Activated effector memory CD4-positive, alpha-beta T cell treated with Interleukin-2 at 50 U/mL for 16 hours (primary cell): ENCODE results near the gene MCOLN1.
"Not testable (repeated sequence)": the region's sequence is repeated elsewhere in the genome, so short reads cannot be mapped to it uniquely, and the experiment has no call there.

Experiments
- DNase-seq: peaks from one replicate; pipeline ENCODE4 v3.0.0-alpha.2; 2020

Gene MCOLN1

DNA sequence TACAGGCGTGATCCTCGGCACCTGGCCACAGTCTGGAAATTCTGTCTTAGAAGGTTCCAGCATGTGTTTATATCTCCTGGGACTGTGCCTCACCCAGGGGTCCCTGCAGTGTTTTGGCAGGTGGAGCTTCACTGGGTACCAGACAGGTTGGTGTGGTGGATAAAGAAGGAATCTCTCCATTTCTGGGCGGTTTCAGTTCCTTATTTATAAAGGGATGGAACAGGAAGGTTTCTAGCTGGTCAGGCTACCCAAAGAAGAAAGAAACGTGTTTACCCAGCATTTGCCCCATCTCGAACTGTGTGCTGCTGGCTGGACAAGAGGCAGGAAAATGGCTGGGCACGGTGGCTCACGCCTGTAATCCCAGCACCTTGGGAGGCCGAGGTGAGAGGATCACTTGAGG is 22.9 kb downstream of the MCOLN1 start:
- DNase-seq, result no peak

DNA sequence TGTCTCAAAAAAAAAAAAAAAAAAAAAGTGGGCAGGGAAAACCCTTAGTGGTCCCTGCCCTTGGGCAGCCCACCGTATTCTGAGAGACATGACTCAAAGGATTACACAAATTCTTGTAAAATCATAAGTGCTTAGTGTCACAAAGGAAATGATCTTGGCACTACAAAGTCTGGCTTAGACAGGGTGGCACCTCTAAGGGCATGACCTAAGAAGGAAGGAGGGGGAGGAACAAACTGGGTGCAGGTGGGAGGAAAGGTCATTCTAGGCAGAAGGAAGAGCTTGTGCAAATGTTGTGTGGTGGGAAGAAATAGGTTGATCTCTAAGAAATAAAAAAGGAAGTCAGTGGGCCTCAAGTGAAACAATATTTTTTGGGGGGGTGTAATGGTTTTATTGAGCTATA is 23.5 kb downstream of the MCOLN1 start:
- DNase-seq, result no peak

DNA sequence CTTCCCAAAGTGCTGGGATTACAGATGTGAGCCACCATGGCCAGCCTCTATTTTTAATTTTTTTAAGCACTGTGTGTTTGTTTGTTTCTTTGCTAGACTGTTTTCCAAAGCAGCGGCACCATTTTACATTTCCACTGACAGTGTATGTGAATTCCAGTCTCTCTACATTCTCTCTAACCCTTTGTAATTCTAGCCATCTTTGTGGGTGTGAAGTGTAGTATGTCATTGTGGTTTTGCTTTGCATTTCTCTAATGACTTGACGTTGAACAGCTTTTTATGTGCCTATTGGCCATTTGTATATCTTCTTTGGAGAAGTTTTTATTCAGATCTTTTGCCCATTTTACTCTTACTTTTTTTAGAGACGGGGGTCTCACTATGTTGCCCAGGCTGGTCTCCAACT is 24.7 kb downstream of the MCOLN1 start:
- no peak for DNase-seq

DNA sequence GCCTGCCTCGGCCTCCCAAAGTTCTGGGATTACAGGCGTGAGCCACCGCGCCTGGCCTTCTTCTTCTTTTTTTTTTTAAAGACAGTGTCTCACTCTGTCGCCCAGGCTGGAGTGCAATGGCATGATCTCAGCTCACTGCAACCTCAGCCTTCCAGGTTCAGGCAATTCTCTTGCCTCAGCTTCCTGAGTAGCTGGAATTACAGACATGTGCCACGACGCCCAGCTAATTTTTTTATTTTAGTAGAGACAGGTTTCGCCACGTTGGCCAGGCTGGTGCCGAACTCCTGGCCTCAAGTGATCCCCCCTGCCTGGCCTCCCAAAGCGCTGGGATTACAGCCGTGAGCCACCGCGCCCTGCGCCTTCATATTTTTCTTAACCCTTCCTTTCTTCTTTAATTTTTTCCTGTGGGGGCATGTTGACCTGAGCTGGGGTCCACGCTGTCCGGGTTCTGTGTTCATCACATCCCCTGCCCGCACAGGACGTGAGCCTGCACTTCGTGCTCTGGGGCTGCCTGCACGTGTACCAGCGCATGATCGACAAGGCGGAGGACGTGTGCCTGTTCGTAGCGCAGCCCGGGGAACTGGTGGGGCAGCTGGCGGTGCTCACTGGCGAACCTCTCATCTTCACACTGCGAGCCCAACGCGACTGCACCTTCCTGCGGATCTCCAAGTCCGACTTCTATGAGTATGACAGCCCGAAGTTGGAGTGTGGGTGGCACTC is 27.2 kb downstream of the MCOLN1 start:
- no peak for DNase-seq

DNA sequence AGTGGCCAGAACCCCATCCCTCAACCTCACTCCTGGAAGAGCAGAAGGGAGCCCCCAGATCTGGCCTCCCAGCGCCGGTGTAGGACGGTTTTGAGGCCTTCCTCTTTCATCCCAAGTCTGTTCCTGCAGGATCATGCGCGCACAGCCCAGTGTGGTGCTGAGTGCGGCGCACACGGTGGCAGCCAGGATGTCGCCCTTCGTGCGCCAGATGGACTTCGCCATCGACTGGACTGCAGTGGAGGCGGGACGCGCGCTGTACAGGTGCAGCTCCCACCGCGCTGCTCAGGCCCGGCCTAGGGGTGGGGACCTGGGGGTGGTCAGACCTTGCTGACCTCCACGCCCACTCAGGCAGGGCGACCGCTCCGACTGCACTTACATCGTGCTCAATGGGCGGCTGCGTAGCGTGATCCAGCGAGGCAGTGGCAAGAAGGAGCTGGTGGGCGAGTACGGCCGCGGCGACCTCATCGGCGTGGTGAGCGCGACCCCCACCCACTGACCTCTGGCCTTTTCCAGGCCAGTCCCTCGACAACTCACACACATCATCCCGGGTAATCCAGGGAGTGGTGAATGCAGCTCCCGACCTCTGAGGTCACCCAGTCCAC is 27.8 kb downstream of the MCOLN1 start:
- DNase-seq, result no peak

DNA sequence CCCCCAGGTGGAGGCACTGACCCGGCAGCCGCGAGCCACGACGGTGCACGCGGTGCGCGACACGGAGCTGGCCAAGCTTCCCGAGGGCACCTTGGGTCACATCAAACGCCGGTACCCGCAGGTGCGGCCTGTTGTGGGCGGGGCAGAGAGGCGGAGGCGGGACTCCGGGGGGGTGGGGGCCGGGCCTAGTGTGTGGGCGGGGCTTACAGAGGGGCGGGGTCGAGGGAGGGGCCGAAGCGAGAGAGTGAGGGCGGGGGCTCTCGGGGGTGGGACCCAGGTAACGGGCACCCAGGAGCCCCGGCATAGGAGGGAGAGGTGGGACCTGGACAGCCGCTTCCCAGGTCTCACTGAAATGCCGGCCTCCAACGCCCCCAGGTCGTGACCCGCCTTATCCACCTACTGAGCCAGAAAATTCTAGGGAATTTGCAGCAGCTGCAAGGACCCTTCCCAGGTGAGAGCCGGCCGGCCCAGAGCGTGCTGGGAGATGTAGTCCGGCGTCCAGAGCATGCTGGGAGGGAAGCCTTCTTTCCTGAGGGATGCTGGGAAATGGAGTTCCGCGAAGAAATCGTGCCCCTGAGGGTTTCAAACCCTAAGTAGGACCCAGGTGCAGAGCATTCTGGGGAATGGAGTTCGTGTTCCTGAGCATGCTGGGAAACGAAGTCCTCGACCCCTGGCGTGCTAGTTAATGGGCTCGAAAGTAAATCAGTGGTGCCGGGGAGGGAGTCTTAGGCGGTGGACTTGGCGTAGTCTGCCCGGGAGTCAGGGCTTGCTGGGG is 28.8 kb downstream of the MCOLN1 start:
- no peak for DNase-seq

DNA sequence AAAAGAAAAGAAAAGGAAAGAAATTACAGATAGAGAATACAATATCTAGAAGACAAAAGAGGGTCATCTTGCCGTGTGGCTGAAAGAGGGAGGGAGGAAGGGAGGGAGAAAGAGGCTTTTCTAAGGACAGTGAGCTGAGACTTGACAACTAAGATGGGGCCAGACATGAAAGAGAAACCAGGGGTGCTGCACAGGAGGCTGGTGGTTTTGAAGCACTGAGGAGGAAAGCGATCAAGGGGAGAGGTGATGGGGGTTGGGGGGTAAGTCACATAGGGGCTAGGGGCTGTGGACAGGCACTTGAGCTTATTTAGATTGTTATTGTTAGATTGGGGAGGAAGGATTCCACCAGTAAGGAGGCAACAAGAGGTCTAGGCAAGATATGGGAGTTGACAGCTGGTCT is 30.4 kb downstream of the MCOLN1 start:
- no peak for DNase-seq

DNA sequence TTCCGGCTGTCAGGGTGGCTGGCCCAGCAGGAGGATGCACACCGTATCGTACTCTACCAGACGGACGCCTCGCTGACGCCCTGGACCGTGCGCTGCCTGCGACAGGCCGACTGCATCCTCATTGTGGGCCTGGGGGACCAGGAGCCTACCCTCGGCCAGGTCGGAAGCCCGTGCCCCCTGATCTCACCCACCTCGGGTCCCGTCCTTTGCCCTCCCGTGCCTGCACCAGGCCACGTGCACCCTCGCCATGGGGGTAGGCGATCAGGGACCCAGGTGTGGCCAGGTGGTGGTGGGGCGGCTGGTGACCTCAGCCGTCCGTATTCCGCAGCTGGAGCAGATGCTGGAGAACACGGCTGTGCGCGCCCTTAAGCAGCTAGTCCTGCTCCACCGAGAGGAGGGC is 32.1 kb downstream of the MCOLN1 start:
- no peak for DNase-seq

DNA sequence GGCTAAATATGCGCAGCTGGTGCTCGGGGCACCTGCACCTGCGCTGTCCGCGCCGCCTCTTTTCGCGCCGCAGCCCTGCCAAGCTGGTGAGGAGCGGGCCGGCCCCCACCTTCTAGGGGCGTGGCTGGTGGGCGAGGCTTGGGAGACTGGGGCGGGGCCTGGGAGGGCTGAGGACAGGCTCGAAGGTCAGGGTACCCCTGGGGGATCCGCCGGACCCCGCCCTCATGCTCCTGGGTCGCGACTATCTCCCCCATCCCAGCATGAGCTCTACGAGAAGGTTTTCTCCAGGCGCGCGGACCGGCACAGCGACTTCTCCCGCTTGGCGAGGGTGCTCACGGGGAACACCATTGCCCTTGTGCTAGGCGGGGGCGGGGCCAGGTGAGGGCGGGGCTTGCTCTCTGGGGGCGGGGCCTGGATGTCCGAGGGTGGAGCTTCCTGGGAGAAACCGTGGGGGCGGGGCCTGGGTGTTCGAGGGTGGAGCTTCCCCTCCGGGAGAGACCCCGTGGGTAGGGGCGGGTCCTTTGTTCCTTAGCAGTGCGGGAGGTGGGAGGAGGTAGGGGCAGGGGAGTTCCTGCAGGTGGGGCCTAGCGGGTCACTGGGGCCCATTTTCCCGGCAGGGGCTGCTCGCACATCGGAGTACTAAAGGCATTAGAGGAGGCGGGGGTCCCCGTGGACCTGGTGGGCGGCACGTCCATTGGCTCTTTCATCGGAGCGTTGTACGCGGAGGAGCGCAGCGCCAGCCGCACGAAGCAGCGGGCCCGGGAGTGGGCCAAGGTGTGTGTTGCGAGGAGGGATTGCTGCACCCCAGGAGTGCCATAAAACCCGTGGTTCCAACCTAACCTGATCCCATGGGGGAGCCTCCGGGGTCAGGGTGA is 32.8 kb downstream of the MCOLN1 start:
- no peak for DNase-seq

DNA sequence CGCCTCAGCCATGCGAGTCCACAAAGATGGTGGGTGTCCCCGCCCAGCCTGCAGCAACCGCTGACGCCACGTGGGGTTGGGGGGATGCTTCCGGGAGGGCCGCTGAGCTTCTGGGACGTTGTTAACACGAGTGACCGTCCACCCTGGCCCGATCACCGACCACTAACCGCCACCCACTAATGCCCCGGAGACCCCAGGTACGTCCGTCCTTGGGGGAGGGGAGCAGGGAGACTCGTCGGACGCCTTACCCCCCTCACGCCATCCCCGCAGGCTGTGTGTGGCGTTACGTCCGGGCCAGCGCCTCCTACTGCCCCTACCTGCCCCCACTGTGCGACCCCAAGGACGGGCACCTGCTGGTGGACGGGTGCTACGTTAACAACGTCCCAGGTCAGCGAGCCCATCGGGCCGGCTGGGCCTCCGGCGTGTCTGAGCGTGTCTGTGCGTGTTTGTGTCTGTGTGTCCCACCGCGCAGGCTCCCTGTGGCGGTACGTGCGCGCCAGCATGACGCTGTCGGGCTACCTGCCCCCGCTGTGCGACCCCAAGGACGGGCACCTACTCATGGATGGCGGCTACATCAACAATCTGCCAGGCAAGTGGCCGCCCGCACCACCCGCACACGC is 34.4 kb downstream of the MCOLN1 start:
- no peak for DNase-seq

DNA sequence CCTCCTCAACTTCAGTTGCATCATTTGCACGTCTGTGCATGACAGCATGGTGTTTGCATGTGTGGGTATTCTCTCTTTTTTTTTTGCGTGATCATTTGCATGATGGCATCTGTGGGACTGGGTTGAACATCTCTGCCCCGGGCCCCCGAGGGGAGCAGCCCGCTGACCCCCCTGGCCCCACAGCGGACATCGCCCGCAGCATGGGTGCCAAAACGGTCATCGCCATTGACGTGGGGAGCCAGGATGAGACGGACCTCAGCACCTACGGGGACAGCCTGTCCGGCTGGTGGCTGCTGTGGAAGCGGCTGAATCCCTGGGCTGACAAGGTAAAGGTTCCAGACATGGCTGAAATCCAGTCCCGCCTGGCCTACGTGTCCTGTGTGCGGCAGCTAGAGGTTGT is 36.2 kb downstream of the MCOLN1 start:
- no peak for DNase-seq

DNA sequence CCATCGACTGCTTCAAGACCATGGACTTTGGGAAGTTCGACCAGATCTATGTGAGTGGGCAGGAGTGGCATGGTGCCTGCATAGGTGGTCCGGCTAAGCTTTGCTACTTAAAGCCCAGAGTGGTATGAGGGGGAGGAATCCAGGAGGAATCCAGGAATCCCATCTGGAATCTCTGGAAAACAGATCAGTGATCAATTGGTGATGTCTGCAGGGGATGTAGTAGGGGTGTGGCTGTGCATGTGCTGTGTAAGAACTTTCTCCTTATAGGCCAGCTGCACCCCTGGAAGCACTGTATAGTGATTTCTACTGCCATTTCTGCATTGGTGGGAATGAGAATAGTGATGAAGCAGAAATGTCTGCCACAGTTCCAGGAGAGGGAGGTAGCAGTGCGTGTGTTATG is 36.7 kb downstream of the MCOLN1 start:
- DNase-seq, result no peak

DNA sequence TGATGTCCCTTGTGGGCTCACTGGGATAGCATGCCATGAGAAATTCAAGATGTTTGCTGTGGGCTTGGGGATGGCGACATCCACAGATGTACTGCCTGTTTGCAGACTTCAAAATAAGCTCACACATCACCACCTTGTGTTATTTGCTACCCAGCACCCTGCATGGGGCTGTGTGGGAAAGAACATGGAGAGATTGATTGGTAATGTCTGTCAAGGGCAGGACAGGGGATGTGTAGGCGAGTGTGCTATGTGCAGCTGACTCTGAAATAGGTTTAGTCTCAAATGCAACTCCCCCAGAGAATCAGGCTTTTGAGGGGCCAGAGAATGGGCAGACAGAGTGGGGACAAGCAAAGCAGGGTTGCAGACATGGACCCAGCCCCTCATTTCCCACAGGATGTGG is 37.8 kb downstream of the MCOLN1 start:
- DNase-seq, result no peak

DNA sequence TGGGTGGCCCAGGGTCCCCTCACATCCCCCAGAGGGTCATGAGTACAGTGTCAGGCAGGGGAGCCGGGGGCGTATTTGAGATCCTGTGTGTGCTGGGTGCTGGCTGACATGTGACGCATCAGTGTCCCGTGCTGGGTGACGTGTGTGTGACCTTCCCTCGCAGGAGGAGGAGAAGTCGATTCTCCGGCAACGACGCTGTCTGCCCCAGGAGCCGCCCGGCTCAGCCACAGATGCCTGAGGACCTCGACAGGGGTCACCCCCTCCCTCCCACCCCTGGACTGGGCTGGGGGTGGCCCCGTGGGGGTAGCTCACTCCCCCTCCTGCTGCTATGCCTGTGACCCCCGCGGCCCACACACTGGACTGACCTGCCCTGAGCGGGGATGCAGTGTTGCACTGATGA is 38.9 kb downstream of the MCOLN1 start:
- DNase-seq, result no peak

DNA sequence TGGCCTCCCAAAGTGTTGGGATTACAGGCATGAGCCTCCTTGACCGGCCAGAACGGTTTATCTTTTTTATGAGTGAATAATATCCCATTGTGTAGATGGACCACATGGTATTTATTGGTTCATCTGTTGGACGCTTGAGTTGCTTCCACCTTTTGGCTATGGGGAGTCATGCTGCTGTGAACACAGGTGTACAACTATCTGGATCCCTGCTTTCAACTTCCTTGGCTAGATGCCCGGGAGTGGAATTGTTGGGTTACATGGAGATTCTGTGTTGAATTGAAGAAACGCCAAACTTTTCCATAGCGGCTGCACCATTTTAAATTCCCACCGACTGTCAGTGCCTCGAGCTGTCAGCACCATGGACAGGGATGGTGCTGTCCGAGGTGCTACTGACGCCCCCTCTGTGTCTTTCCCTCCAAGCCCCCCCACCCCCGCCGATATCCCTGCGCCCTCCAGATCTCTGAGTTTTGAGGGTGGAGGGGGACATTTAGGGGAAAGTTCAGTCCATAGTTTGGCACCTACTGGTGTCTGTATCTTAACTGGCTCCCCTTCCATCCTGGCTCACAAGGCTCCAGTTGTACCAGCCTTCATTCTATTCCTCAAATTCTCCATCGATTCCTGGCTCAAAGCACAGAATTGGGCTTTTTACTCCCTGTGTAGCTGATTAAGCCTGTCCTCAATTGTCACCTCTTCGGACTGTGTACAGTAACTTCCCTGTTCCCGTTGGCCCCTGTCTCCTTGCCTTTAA is 40.4 kb downstream of the MCOLN1 start:
- no peak for DNase-seq

DNA sequence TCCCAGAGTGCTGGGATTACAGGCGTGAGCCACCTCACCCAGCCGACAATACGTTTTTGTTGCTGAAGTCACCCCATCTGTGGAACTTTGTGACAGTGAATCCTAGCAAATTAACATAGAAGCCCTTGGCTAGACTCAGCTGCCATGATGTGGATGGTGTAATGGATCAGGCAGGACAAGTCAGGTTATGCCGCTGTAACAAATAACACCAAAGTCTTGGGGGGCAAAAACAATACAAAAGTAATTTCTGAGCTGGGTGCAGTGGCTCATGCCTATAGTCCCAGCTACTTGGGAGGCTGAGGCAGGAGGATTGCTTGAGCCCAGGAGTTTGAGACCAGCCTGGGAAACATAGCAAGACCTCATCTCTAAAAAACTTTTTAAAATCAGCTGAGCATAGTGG is 42.4 kb downstream of the MCOLN1 start:
- no peak for DNase-seq

DNA sequence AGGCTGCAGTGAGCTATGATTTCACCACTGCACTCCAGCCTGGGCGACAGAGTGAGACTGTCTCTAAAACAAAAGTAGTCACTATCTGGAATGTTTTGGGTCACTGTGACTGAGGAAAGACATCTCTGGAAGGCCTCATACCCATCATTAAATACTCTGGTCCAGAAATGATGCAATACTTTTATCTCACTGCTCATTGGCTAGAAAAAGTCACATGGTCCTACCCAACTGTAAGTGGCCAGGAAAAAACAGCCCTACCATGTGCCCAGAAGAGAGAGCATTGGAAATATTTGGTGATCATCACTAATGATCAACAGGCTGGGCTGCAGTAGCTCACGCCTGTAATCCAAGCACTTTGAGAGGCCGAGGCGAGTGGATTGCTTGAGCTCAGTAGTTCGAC is 42.9 kb downstream of the MCOLN1 start:
- DNase-seq, result no peak

DNA sequence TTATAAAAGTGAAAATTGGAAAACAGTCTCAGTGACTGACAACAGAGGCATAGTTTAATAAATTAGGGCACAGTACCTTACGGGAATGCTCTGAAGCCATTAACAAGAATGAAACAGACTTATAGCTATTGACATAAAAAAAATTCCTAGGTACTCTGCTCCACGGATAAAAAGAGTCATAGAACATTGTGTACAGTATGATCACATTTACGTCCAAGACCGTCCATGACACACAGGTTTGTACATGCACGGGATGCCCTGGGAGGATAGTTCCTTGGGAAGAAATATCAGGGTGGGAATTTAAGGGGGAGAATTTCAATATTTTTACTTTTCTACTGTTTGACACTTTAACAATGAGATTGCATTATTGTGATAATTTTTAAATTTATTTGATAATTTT is 48.3 kb downstream of the MCOLN1 start:
- DNase-seq, result no peak

DNA sequence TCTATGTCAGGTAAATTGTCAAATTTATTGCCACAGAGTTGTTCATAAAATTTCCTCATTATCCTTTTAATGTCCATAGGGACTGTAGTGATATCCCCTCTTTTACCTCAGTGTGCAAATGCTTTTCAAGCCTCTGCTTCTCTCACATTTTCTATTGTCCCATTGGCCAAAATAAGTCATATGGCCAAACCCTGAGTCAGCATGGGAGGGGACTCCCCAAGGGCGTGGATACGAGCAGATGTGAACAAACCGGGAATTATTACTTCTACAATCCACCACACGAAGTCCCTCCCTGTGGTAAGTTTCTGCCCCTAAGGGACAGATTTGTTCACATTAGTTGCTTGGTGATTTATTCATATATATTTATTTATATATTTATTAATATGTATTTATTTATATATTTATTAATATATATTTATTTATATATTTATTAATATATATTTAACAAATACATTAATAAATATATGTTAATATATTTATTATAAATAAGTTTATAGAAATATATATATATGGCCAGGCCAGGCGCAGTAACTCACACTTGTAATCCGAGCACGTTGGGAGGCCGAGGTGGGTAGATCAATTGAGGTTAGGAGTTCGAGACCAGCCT is 53.1 kb downstream of the MCOLN1 start:
- DNase-seq, result no peak

DNA sequence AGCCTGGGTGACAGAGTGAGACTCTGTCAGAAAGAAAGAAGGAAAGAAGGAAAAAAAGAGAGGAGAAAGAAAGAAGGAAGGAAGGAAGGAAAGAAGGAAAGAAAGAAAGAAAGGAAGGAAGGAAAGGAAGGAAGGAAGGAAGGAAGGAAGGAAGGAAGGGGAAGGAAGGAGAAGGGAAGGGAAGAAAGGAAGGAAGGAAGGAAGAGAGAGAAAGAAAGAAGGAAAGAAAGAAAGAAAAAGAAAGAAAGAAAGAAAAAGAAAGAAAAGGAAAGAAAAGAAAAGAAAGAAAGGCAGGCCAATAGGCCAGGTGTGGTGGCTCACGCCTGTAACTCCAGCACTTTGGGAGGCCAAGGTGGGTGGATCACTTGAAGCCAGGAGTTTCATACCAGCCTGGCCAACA is 55.0 kb downstream of the MCOLN1 start:
- DNase-seq, result not testable (repeated sequence)

DNA sequence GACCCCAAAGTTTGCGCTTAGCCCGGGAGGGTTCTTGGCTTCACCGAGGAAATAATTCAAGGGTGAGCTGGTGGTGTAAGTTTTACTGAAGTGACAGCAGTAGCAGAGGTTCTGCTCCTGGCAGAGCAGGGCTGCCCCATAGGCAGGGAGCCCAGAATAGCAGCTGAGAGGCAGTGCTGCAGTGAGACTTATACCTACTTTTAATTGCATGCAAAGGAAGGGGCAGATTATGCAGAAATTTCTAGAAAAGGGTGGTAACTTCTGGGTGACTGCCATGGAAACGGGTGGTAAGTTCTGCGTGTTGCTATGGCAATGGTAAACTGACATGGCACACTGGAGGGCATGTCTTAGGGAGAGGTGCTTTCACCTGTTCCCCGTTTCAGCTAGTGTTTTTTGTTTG is 55.7 kb downstream of the MCOLN1 start:
- no peak for DNase-seq

DNA sequence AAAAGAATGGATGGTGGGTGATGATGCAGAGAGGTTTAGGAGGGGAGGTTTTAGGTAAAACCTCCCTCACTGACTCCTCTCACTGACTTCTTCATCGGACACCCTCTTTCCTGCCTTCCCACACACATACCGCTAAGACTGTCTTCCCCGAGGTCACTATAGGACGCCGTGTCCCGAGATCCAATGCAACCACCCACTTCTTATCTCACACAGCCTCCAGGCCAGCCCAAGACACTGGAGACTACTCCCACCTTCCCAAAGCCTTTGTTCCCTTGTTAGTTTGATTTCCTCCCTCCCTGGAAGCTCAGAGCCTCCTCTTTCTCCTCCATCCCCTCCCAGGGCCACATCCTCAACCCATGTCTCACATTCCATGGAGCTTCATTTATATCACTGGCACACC is 56.8 kb downstream of the MCOLN1 start:
- no peak for DNase-seq
